ENCODE data around the gene CYP2C19.

CYP2C19 gene

DNA sequence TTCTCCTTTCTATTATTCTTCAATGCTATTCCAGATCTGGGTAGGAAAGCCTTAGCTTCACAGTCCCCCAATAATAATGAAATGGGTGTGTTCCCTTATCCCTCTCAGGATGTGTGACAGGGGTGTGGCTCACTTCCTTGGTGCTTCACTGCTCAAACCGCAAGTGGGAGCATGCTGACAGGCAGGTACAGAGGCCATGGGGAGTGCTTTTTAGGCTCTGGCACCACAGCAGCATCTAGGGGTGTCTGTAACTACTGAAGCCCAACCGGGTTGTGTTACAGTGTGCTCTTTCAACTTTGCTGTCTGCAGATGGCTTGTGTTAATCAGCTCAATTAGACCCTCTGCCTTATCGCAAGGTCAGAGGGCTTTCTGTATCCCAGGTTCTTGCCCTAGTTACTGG is 96.6 kb downstream of the CYP2C19 start:
- ATAC-seq, result no peak
- TF ChIP-seq ESRRG (CRISPR knock-in tag; IDR thresholded peaks at IDR 0.05), result no peak
- TF ChIP-seq, protein P1, sequence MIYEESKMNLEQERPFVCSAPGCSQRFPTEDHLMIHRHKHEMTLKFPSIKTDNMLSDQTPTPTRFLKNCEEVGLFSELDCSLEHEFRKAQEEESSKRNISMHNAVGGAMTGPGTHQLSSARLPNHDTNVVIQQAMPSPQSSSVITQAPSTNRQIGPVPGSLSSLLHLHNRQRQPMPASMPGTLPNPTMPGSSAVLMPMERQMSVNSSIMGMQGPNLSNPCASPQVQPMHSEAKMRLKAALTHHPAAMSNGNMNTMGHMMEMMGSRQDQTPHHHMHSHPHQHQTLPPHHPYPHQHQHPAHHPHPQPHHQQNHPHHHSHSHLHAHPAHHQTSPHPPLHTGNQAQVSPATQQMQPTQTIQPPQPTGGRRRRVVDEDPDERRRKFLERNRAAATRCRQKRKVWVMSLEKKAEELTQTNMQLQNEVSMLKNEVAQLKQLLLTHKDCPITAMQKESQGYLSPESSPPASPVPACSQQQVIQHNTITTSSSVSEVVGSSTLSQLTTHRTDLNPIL (CRISPR knock-in tag; IDR thresholded peaks at IDR 0.05; ENCODE audit: low read depth), result no peak
- TF ChIP-seq TOX (CRISPR knock-in tag; IDR thresholded peaks at IDR 0.05; ENCODE audit: borderline replicate concordance), result no peak
- no peak for TF ChIP-seq ZNF8 (CRISPR knock-in tag; IDR thresholded peaks at IDR 0.05)
- no peak for TF ChIP-seq BACH2 (CRISPR knock-in tag; IDR thresholded peaks at IDR 0.05; ENCODE audit: borderline replicate concordance)
- TF ChIP-seq ARNTL (CRISPR knock-in tag; IDR thresholded peaks at IDR 0.05; ENCODE audit: borderline replicate concordance, low read depth), result no peak
- no peak for TF ChIP-seq GLIS3 (CRISPR knock-in tag; IDR thresholded peaks at IDR 0.05)
- TF ChIP-seq, protein P2, sequence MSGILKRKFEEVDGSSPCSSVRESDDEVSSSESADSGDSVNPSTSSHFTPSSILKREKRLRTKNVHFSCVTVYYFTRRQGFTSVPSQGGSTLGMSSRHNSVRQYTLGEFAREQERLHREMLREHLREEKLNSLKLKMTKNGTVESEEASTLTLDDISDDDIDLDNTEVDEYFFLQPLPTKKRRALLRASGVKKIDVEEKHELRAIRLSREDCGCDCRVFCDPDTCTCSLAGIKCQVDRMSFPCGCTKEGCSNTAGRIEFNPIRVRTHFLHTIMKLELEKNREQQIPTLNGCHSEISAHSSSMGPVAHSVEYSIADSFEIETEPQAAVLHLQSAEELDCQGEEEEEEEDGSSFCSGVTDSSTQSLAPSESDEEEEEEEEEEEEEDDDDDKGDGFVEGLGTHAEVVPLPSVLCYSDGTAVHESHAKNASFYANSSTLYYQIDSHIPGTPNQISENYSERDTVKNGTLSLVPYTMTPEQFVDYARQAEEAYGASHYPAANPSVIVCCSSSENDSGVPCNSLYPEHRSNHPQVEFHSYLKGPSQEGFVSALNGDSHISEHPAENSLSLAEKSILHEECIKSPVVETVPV (CRISPR knock-in tag; IDR thresholded peaks at IDR 0.05), result no peak
- TF ChIP-seq, protein P3, sequence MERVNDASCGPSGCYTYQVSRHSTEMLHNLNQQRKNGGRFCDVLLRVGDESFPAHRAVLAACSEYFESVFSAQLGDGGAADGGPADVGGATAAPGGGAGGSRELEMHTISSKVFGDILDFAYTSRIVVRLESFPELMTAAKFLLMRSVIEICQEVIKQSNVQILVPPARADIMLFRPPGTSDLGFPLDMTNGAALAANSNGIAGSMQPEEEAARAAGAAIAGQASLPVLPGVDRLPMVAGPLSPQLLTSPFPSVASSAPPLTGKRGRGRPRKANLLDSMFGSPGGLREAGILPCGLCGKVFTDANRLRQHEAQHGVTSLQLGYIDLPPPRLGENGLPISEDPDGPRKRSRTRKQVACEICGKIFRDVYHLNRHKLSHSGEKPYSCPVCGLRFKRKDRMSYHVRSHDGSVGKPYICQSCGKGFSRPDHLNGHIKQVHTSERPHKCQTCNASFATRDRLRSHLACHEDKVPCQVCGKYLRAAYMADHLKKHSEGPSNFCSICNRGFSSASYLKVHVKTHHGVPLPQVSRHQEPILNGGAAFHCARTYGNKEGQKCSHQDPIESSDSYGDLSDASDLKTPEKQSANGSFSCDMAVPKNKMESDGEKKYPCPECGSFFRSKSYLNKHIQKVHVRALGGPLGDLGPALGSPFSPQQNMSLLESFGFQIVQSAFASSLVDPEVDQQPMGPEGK (CRISPR knock-in tag; IDR thresholded peaks at IDR 0.05; ENCODE audit: borderline replicate concordance), result no peak
- TF ChIP-seq CSDC2 (CRISPR knock-in tag; IDR thresholded peaks at IDR 0.05), result no peak
- TF ChIP-seq ZFP3 (CRISPR knock-in tag; IDR thresholded peaks at IDR 0.05), result no peak
- TF ChIP-seq, protein P4, sequence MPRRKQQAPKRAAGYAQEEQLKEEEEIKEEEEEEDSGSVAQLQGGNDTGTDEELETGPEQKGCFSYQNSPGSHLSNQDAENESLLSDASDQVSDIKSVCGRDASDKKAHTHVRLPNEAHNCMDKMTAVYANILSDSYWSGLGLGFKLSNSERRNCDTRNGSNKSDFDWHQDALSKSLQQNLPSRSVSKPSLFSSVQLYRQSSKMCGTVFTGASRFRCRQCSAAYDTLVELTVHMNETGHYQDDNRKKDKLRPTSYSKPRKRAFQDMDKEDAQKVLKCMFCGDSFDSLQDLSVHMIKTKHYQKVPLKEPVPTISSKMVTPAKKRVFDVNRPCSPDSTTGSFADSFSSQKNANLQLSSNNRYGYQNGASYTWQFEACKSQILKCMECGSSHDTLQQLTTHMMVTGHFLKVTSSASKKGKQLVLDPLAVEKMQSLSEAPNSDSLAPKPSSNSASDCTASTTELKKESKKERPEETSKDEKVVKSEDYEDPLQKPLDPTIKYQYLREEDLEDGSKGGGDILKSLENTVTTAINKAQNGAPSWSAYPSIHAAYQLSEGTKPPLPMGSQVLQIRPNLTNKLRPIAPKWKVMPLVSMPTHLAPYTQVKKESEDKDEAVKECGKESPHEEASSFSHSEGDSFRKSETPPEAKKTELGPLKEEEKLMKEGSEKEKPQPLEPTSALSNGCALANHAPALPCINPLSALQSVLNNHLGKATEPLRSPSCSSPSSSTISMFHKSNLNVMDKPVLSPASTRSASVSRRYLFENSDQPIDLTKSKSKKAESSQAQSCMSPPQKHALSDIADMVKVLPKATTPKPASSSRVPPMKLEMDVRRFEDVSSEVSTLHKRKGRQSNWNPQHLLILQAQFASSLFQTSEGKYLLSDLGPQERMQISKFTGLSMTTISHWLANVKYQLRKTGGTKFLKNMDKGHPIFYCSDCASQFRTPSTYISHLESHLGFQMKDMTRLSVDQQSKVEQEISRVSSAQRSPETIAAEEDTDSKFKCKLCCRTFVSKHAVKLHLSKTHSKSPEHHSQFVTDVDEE (CRISPR knock-in tag; IDR thresholded peaks at IDR 0.05), result no peak
- TF ChIP-seq, protein P5, sequence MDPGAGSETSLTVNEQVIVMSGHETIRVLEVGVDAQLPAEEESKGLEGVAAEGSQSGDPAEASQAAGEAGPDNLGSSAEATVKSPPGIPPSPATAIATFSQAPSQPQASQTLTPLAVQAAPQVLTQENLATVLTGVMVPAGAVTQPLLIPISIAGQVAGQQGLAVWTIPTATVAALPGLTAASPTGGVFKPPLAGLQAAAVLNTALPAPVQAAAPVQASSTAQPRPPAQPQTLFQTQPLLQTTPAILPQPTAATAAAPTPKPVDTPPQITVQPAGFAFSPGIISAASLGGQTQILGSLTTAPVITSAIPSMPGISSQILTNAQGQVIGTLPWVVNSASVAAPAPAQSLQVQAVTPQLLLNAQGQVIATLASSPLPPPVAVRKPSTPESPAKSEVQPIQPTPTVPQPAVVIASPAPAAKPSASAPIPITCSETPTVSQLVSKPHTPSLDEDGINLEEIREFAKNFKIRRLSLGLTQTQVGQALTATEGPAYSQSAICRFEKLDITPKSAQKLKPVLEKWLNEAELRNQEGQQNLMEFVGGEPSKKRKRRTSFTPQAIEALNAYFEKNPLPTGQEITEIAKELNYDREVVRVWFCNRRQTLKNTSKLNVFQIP (CRISPR knock-in tag; IDR thresholded peaks at IDR 0.05; ENCODE audit: borderline replicate concordance, low read depth), result no peak
- TF ChIP-seq ZFP30 (CRISPR knock-in tag; IDR thresholded peaks at IDR 0.05), result no peak
- TF ChIP-seq OSR1 (CRISPR knock-in tag; IDR thresholded peaks at IDR 0.05), result no peak
- TF ChIP-seq RARB (CRISPR knock-in tag; IDR thresholded peaks at IDR 0.05), result no peak

DNA sequence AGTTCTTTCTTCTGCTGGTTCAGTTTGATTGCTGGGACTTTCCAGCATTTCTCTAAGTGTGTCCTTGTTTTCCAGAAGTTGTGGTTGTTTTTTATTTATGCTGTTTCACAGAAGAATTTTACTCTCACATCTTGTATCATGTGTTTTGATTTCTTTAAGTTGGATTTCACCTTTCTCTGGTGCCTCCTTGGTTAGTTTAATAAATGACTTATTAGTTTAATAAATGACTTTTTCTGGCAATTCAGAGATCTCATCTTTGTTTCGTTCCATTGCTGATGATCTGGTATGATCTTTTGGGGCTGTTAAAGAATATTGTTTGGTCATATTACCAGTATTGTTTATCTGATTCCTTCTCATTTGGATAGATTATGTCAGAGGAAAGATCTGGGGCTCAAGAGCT is 116.2 kb downstream of the CYP2C19 start:
- no peak for ATAC-seq
- TF ChIP-seq RARB (CRISPR knock-in tag; IDR thresholded peaks at IDR 0.05) (no peak), ZFP3 (CRISPR knock-in tag; IDR thresholded peaks at IDR 0.05) (no peak), ESRRG (CRISPR knock-in tag; IDR thresholded peaks at IDR 0.05) (no peak), ZC3H10 (CRISPR knock-in tag; IDR thresholded peaks at IDR 0.05) (no peak), CSDC2 (CRISPR knock-in tag; IDR thresholded peaks at IDR 0.05) (no peak)
- TF ChIP-seq, protein P5 (CRISPR knock-in tag; IDR thresholded peaks at IDR 0.05; ENCODE audit: borderline replicate concordance, low read depth), result no peak

DNA sequence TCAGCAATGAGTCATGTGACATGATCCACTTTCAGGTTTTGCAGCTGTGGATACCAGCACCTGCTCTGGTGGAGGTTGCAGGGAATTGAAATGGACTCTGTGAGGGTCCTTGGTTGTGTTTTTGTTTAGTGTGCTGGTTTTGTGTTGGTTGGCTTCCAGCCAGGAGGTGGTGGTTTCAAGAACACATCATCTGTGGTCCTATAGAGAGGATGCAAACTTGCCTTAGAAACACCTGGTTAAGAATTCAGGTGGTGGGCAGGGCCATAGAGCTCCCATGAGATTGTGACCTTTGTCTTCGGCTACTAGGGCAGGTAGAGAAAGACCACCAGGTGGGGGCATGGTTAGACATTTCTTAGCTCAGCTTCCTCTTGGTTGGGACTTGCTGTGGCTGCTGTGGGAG is 116.7 kb downstream of the CYP2C19 start:
- ATAC-seq, result no peak
- TF ChIP-seq ZNF70 (CRISPR knock-in tag; IDR thresholded peaks at IDR 0.05), result no peak
- no peak for TF ChIP-seq ZFP30 (CRISPR knock-in tag; IDR thresholded peaks at IDR 0.05)
- no peak for TF ChIP-seq OSR1 (CRISPR knock-in tag; IDR thresholded peaks at IDR 0.05)
- TF ChIP-seq SNAI2 (CRISPR knock-in tag; IDR thresholded peaks at IDR 0.05), result no peak
- TF ChIP-seq, protein P3 (CRISPR knock-in tag; IDR thresholded peaks at IDR 0.05; ENCODE audit: borderline replicate concordance), result no peak
- no peak for TF ChIP-seq ZNF8 (CRISPR knock-in tag; IDR thresholded peaks at IDR 0.05)
- TF ChIP-seq, protein P1 (CRISPR knock-in tag; IDR thresholded peaks at IDR 0.05; ENCODE audit: low read depth), result no peak
- TF ChIP-seq, protein P2 (CRISPR knock-in tag; IDR thresholded peaks at IDR 0.05), result no peak

All from SK-N-SH treated with all-trans-retinoic acid at 6 μM for 48 hours (cell line).